RWPE2 (cell line): ENCODE data around the gene DUSP23.

Experiments
- ATAC-seq: fragments of 200-7000 bp; cut with Tn5 transposase; 3 replicates; pipeline ENCODE4 v1.9.1; 2021; ENCODE audit warnings: low read depth
- DNase-seq: peaks from one replicate; pipeline ENCODE4 v3.0.0-alpha.2; 2020; ENCODE audit warnings: low spot score
- H3K27ac ChIP-seq: fragments of 450-650 bp; 2 replicates; pipeline ENCODE4 v1.5.1; 2017; ENCODE audit warnings: mild to moderate bottlenecking; ENCODE audit not compliant: poor library complexity, severe bottlenecking
- H3K27me3 ChIP-seq: fragments of 250-450 bp; sonication (Bioruptor Pico); 2 replicates; pipeline ENCODE4 v1.5.1; 2021; ENCODE audit warnings: mild to moderate bottlenecking, moderate library complexity; ENCODE audit not compliant: insufficient read depth, poor library complexity, severe bottlenecking
- H3K36me3 ChIP-seq: fragments of 250-450 bp; sonication (Bioruptor Pico); 2 replicates; pipeline ENCODE4 v1.5.1; 2020; ENCODE audit warnings: low read depth, mild to moderate bottlenecking, moderate library complexity
- H3K4me1 ChIP-seq: fragments of 250-450 bp; sonication (Bioruptor Pico); 2 replicates; pipeline ENCODE4 v1.5.1; 2021; ENCODE audit warnings: mild to moderate bottlenecking, moderate library complexity; ENCODE audit not compliant: insufficient read depth, poor library complexity, severe bottlenecking
- H3K4me3 ChIP-seq: fragments of 250-450 bp; sonication (Bioruptor Pico); 2 replicates; pipeline ENCODE4 v1.5.1; 2021; ENCODE audit warnings: mild to moderate bottlenecking, moderate library complexity; ENCODE audit not compliant: severe bottlenecking
- H3K9me3 ChIP-seq: fragments of 250-450 bp; sonication (Bioruptor Pico); 2 replicates; pipeline ENCODE4 v1.5.1; 2021; ENCODE audit warnings: mild to moderate bottlenecking, moderate library complexity; ENCODE audit not compliant: severe bottlenecking
- CTCF ChIP-seq: fragments of 450-650 bp; IDR thresholded peaks from one replicate; pipeline ENCODE4 v1.5.1; 2017; ENCODE audit warnings: mild to moderate bottlenecking, moderate library complexity; ENCODE audit not compliant: poor library complexity, severe bottlenecking

DUSP23 gene

DNA sequence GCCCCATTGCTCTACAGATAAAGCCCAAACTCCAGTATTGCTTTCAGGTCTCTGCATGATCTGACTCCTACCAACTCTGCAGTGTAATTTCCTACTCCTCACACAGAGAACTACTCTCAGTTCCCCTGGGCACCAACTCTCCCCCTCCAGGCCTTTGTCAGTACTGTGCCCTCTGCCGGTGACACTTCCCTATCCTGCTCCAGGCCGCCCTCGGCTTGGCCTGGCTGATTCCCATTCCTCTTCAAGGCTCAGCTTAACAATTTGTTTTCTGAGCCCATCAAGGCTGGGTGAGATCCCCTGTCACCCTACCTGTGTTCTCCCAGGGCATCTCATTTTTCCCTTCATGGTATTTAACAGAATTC, 48.5 kb downstream of the DUSP23 start:
- no peaks in the 10 kb centered on the region for H3K27me3 ChIP-seq
- no peaks in the 10 kb centered on the region for H3K4me1 ChIP-seq
- H3K4me3 ChIP-seq = no peak overlapping the region
- ATAC-seq (peak; percentile 66), DNase-seq (no peak)
- no peak overlapping the region for H3K27ac ChIP-seq
- H3K36me3 ChIP-seq = no peaks in the 10 kb centered on the region
- no peaks in the 10 kb centered on the region for H3K9me3 ChIP-seq
- TF ChIP-seq CTCF = peak; percentile 35

- Histone ChIP-seq H3K4me1 (no peaks in the 10 kb centered on the region), H3K4me3 (no peak overlapping the region), H3K27me3 (no peaks in the 10 kb centered on the region), H3K27ac (no peak overlapping the region), H3K36me3 (no peaks in the 10 kb centered on the region), H3K9me3 (no peaks in the 10 kb centered on the region)
- no peak for TF ChIP-seq CTCF
- no peak for ATAC-seq
- DNase-seq = no peak
These were observed 49.2 kb downstream of the DUSP23 start for GRCh38 chr1:159829822-159830465.

DNA sequence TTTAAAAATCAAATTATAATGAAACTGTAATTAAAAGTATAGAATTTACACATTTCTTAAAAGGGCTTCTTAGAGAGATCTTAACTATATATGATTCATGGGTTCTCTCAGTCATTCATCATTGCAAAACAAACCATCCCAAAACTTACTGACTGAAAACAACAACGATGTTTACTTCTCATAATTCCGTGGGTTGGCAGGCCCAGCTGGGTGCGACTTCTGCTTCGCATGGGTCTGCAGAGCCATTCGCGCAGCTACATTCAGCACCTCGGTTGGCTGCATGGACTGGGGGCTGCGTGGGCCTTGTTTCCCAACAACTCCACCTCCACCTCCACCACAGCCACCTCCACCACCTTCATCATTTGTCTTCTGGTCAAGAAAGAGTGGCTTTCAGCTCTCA, 50.0 kb downstream of the DUSP23 start:
- ATAC-seq = no peak
- no peak overlapping the region for H3K4me3 ChIP-seq
- H3K27ac ChIP-seq = no peak overlapping the region
- no peaks in the 10 kb centered on the region for H3K36me3 ChIP-seq
- H3K27me3 ChIP-seq = no peaks in the 10 kb centered on the region
- no peaks in the 10 kb centered on the region for H3K4me1 ChIP-seq
- H3K9me3 ChIP-seq = no peaks in the 10 kb centered on the region
- no peak for TF ChIP-seq CTCF
- DNase-seq = no peak

GRCh38 chr1:159831412-159832141, 50.8 kb downstream of the DUSP23 start:
- H3K4me3 ChIP-seq = no peak overlapping the region
- H3K27me3 ChIP-seq = no peaks in the 10 kb centered on the region
- no peak for ATAC-seq
- DNase-seq = no peak
- H3K36me3 ChIP-seq = no peaks in the 10 kb centered on the region
- H3K9me3 ChIP-seq = no peaks in the 10 kb centered on the region
- H3K4me1 ChIP-seq = no peaks in the 10 kb centered on the region
- H3K27ac ChIP-seq = no peak overlapping the region
- TF ChIP-seq CTCF = no peak
